Measurements from ENCODE around the gene TREH. TPM values are rescaled to one million over a fixed set of nuclear protein-coding genes. Genes with fewer than 3 reads are reported as not detected.
"Not testable (repeated sequence)": the region's sequence is repeated elsewhere in the genome, so short reads cannot be mapped to it uniquely, and the experiment has no call there.

The TREH gene
- polyA plus RNA-seq, 1 donor from 2014 or later = 0.12 TPM

- TF ChIP-seq TAF1 (IDR thresholded peaks at IDR 0.05; ENCODE audit: low read depth) = no peak
- no peak for TF ChIP-seq EP300 (conservative IDR thresholded peaks at IDR 0.05; ENCODE audit: poor library complexity, severe bottlenecking)
- TF ChIP-seq CTCF (IDR thresholded peaks at IDR 0.05; ENCODE audit: poor library complexity, severe bottlenecking) = no peak
- no peak for TF ChIP-seq MXI1 (conservative IDR thresholded peaks at IDR 0.05; ENCODE audit: poor library complexity, severe bottlenecking)
- TF ChIP-seq REST (IDR thresholded peaks at IDR 0.05; ENCODE audit: borderline replicate concordance) = no peak
- no peak for TF ChIP-seq EZH2 (IDR thresholded peaks at IDR 0.05; ENCODE audit: borderline replicate concordance, insufficient read depth, low read length, poor library complexity, severe bottlenecking)
- TF ChIP-seq POLR2AphosphoS5 (IDR thresholded peaks at IDR 0.05) = no peak
- TF ChIP-seq SMC3 (conservative IDR thresholded peaks at IDR 0.05; ENCODE audit: poor library complexity) = no peak
- TF ChIP-seq RAD21 (conservative IDR thresholded peaks at IDR 0.05) = no peak
- H3K9me3 ChIP-seq (ENCODE audit: low read length) = no peaks in the 10 kb centered on the region
- H3K36me3 ChIP-seq (ENCODE audit: insufficient read depth, low read length) = no peaks in the 10 kb centered on the region
- H3K4me3 ChIP-seq (ENCODE audit: low read length) = no peak overlapping the region
- H3K79me2 ChIP-seq (replicated peaks; ENCODE audit: insufficient read depth, low read length) = no peaks in the 10 kb centered on the region
- H4K20me1 ChIP-seq (ENCODE audit: insufficient read depth) = no peaks in the 10 kb centered on the region
- no peak overlapping the region for H3K9ac ChIP-seq (ENCODE audit: low read length)
- no peaks in the 10 kb centered on the region for H3F3A ChIP-seq (ENCODE audit: insufficient read depth, low read length, poor library complexity, severe bottlenecking)
- H3K27me3 ChIP-seq (ENCODE audit: insufficient read depth, low read depth, low read length) = no peaks in the 10 kb centered on the region
- no peak overlapping the region for H2AFZ ChIP-seq (ENCODE audit: low read depth, low read length)
- no peak overlapping the region for H3K4me2 ChIP-seq (ENCODE audit: low read length)
- H3K9me2 ChIP-seq (ENCODE audit: insufficient read depth, low read length) = no peaks in the 10 kb centered on the region
- H3K27ac ChIP-seq (ENCODE audit: low read length) = no peak overlapping the region
These were observed 2.9 kb upstream of the TREH start for GRCh38 chr11:118682372-118682771.

GRCh38 chr11:118678908-118679307 lies 542 bp downstream of the TREH start:
- H3K9me3 ChIP-seq (ENCODE audit: low read length); H3K4me2 ChIP-seq (ENCODE audit: low read length); H3K4me3 ChIP-seq (ENCODE audit: low read length); H3F3A ChIP-seq (ENCODE audit: insufficient read depth, low read length, poor library complexity, severe bottlenecking); H4K20me1 ChIP-seq (ENCODE audit: insufficient read depth); H3K9ac ChIP-seq (ENCODE audit: low read length); H3K27me3 ChIP-seq (ENCODE audit: insufficient read depth, low read depth, low read length); H3K36me3 ChIP-seq (ENCODE audit: insufficient read depth, low read length); H3K79me2 ChIP-seq (replicated peaks; ENCODE audit: insufficient read depth, low read length); H3K27ac ChIP-seq (ENCODE audit: low read length); H3K9me2 ChIP-seq (ENCODE audit: insufficient read depth, low read length); H2AFZ ChIP-seq (ENCODE audit: low read depth, low read length): not testable (repeated sequence)

- Histone ChIP-seq H4K20me1 (ENCODE audit: insufficient read depth) (no peaks in the 10 kb centered on the region), H3K4me3 (ENCODE audit: low read length) (no peak overlapping the region), H2AFZ (ENCODE audit: low read depth, low read length) (no peak overlapping the region), H3K79me2 (replicated peaks; ENCODE audit: insufficient read depth, low read length) (no peaks in the 10 kb centered on the region), H3K9ac (ENCODE audit: low read length) (no peak overlapping the region), H3K9me2 (ENCODE audit: insufficient read depth, low read length) (no peaks in the 10 kb centered on the region), H3K9me3 (ENCODE audit: low read length) (no peaks in the 10 kb centered on the region), H3F3A (ENCODE audit: insufficient read depth, low read length, poor library complexity, severe bottlenecking) (no peaks in the 10 kb centered on the region), H3K27ac (ENCODE audit: low read length) (no peak overlapping the region), H3K4me2 (ENCODE audit: low read length) (no peak overlapping the region), H3K36me3 (ENCODE audit: insufficient read depth, low read length) (no peaks in the 10 kb centered on the region), H3K27me3 (ENCODE audit: insufficient read depth, low read depth, low read length) (no peaks in the 10 kb centered on the region)
- TF ChIP-seq CTCF (IDR thresholded peaks at IDR 0.05; ENCODE audit: poor library complexity, severe bottlenecking) = no peak
- TF ChIP-seq TAF1 (IDR thresholded peaks at IDR 0.05; ENCODE audit: low read depth) = no peak
- no peak for TF ChIP-seq POLR2AphosphoS5 (IDR thresholded peaks at IDR 0.05)
These were observed 1.5 kb downstream of the TREH start for GRCh38 chr11:118677977-118678376.
